Prostate gland (tissue), 2 donors: Measurements from ENCODE around the gene JUNB. TPM values are rescaled to one million over a fixed set of nuclear protein-coding genes. Genes with fewer than 3 reads are reported as not detected.

Experiments used
- DNase-seq: peaks from one replicate; pipeline ENCODE4 v3.0.0-alpha.2; 2019; ENCODE audit warnings: low spot score
- H3K27ac ChIP-seq, 2 donors: fragments of 200-600 bp; sonication (generic); 2 replicates each; pipeline ENCODE4 v1.5.1; 2017 to 2019
- H3K27me3 ChIP-seq: fragments of 200-600 bp; sonication (generic); replicated peaks from 2 replicates; pipeline ENCODE4 v1.5.1; 2019; ENCODE audit not compliant: insufficient read depth
- H3K36me3 ChIP-seq, 2 donors: fragments of 200-600 bp; sonication (generic); 1 replicate in 1 of 2; 2 replicates in 1 of 2; pipeline versions ENCODE4 v1.5.1 to v1.8.1; 2017 to 2019
- H3K4me1 ChIP-seq: fragments of 200-600 bp; sonication (generic); replicated peaks from 2 replicates; pipeline ENCODE4 v1.5.1; 2019
- H3K4me3 ChIP-seq, 2 donors: fragments of 200-600 bp; sonication (generic); 2 replicates each; pipeline ENCODE4 v1.5.1; 2017 to 2019
- H3K9me3 ChIP-seq: fragments of 200-600 bp; sonication (generic); 2 replicates; pipeline ENCODE4 v1.5.1; 2017
- CTCF ChIP-seq, 4 experiments: fragments of 200-600 bp in 2 of 4; fragments of 450-650 bp in 2 of 4; sonication (generic) in 2 of 4; IDR thresholded peaks; 1 replicate in 3 of 4; 2 replicates in 1 of 4; pipeline ENCODE4 v1.5.1; 2016 to 2019; ENCODE audit warnings: antibody characterized with exemption in 4 of 4, mild to moderate bottlenecking in 2 of 4, moderate library complexity in 2 of 4
- POLR2A ChIP-seq: fragments of 450-650 bp; IDR thresholded peaks from one replicate; pipeline ENCODE4 v1.6.1; 2016; ENCODE audit warnings: antibody characterized with exemption, mild to moderate bottlenecking
- POLR2AphosphoS5 ChIP-seq: sonication (generic); formaldehyde crosslinking; IDR thresholded peaks from one replicate; pipeline ENCODE4 v1.6.1; 2017; ENCODE audit warnings: antibody characterized with exemption
- WGBS: methylation state at CpG from one replicate; pipeline ENCODE4 v1.1.5; 2018; 5-methylcytosine and 5-hydroxymethylcytosine counted together
- intact Hi-C: fragments of 100-400 bp; cut with DNase I; formaldehyde crosslinking; loops from one replicate; pipeline ENCODE4 v1.14.2; 2022
- total RNA-seq, 2 donors: library from RNA; depleted of rRNA; stranded (reverse); fragments of >200 nt; gene quantifications; one replicate each; pipeline ENCODE4 v1.1.0, GENCODE V29; 2016

JUNB gene
- total RNA-seq, 2 donors from 2014 or later: 173 to 290 TPM

- Histone ChIP-seq H3K9me3 (no peaks in the 10 kb centered on the region), H3K4me3 (peak overlapping the region; percentile 79 to 85), H3K36me3 (no peaks in the 10 kb centered on the region), H3K4me1 (peaks cover 46% of the 10 kb centered on the region), H3K27ac (peak overlapping the region; percentile 100), H3K27me3 (no peaks in the 10 kb centered on the region)
- peak in 1 of 4 experiments; percentile 19 for TF ChIP-seq CTCF (IDR thresholded peaks at IDR 0.05)
- peak; percentile 79 for TF ChIP-seq POLR2A
- TF ChIP-seq POLR2AphosphoS5: peak; percentile 92
- peak; percentile 94 for DNase-seq
- 1% methylated on average over 34 of the region's 56 CpGs for WGBS
- intact Hi-C loops: loop anchor here (10.0 kb wide), 1 partner anchor 65 kb away; the partner anchor contains the start of gene TNPO2
Observed at GRCh38 chr19:12789904-12790619, 1.2 kb upstream of the JUNB start.

GRCh38 chr19:12790628-12791344, 500 bp upstream of the JUNB start:
- no peak for DNase-seq

GRCh38 chr19:12792051-12792852, 966 bp downstream of the JUNB start:
- TF ChIP-seq POLR2A: no peak
- TF ChIP-seq POLR2AphosphoS5: peak; percentile 58
- TF ChIP-seq CTCF (IDR thresholded peaks at IDR 0.05): peak in 2 of 4 experiments; percentile 12 to 18
- peak; percentile 57 for DNase-seq
- intact Hi-C loops: loop anchor here (10.0 kb wide), 1 partner anchor 67 kb away; the partner anchor contains the start of gene TNPO2

More at GRCh38 chr19:12790628-12791344, 500 bp upstream of the JUNB start:
- intact Hi-C loops: loop anchor here (10.0 kb wide), 1 partner anchor 66 kb away; the partner anchor contains the start of gene TNPO2
- peak overlapping the region; percentile 100 for H3K27ac ChIP-seq
- no peaks in the 10 kb centered on the region for H3K36me3 ChIP-seq
- TF ChIP-seq CTCF (IDR thresholded peaks at IDR 0.05) (no peak), POLR2A (no peak), POLR2AphosphoS5 (no peak)
- peaks cover 39% of the 10 kb centered on the region for H3K4me1 ChIP-seq
- WGBS: 2% methylated on average over 22 of the region's 22 CpGs
- H3K9me3 ChIP-seq: no peaks in the 10 kb centered on the region
- peak overlapping the region; percentile 79 to 85 for H3K4me3 ChIP-seq
- H3K27me3 ChIP-seq: no peaks in the 10 kb centered on the region

GRCh38 chr19:12792853-12793289, 1.6 kb downstream of the JUNB start:
- Histone ChIP-seq H3K36me3 (no peaks in the 10 kb centered on the region), H3K27me3 (no peaks in the 10 kb centered on the region), H3K27ac (peak overlapping the region; percentile 100), H3K4me1 (peaks cover 20% of the 10 kb centered on the region), H3K9me3 (no peaks in the 10 kb centered on the region), H3K4me3 (peak overlapping the region; percentile 79 to 85)
- TF ChIP-seq POLR2AphosphoS5 (no peak), POLR2A (peak; percentile 34), CTCF (IDR thresholded peaks at IDR 0.05) (no peak)
- WGBS: 0% methylated on average over 22 of the region's 22 CpGs
- no peak for DNase-seq
- intact Hi-C loops: loop anchor here (10.0 kb wide), 1 partner anchor 68 kb away; the partner anchor contains the start of gene TNPO2

More at GRCh38 chr19:12792051-12792852, 966 bp downstream of the JUNB start:
- Histone ChIP-seq H3K27ac (peak overlapping the region; percentile 100), H3K4me1 (peaks cover 24% of the 10 kb centered on the region), H3K36me3 (no peaks in the 10 kb centered on the region), H3K4me3 (peak overlapping the region; percentile 79 to 85), H3K9me3 (no peaks in the 10 kb centered on the region), H3K27me3 (no peaks in the 10 kb centered on the region)
- under 1% methylated on average over 74 of the region's 84 CpGs for WGBS
